ENCODE measurements around the gene NOPCHAP1. TPM values are rescaled to one million over a fixed set of nuclear protein-coding genes. Genes with fewer than 3 reads are reported as not detected.
A peak's percentile ranks its signal among the peaks of the same experiment; 100 is the strongest.

Gene NOPCHAP1
- total and polyA plus RNA-seq, 5 donors from 2014 or later = 11.6 to 26.9 (median 17.3) TPM

GRCh38 chr12:104958001-104958804, 27.9 kb upstream of the NOPCHAP1 start, which contains the start of gene SLC41A2:
TSS of gene SLC41A2 (minus strand) at chr12:104958290. CDS start at chr12:104928527, 29,763 bp downstream.
- H3K9me3 Mint-ChIP-seq = no peaks in the 10 kb centered on the region
- Histone ChIP-seq H3K9me3 (ENCODE audit: control insufficient read depth in 2 of 2, low read length in 2 of 2) (no peaks in the 10 kb centered on the region), H3K27me3 (ENCODE audit: control insufficient read depth, insufficient read depth, low read length) (peaks cover 2% of the 10 kb centered on the region), H3K4me3 (ENCODE audit: low read depth, low read length) (peak within 1 kb of the TSS; percentile 68), H3K27ac (ENCODE audit: insufficient read depth, low read length, poor library complexity, severe bottlenecking) (peak within 1 kb of the TSS; percentile 63), H3K36me3 (ENCODE audit: control insufficient read depth, insufficient read depth, low read length) (no peaks in the 10 kb centered on the region), H3K4me1 (ENCODE audit: control insufficient read depth, insufficient read depth, low read length, poor library complexity, severe bottlenecking) (peaks cover 13% of the 10 kb centered on the region)
- ATAC-seq (ENCODE audit: low read depth in 2 of 2) (peak; percentile 94), DNase-seq (peak; percentile 67 to 87 (median 76))
- no peaks in the 10 kb centered on the region for H3K36me3 Mint-ChIP-seq
- peaks cover 7 to 22% (median 12%) of the 10 kb centered on the region in 4 donors for H3K4me1 Mint-ChIP-seq
- H3K27ac Mint-ChIP-seq = peak within 1 kb of the TSS; percentile 50 to 94 (median 90)
- H3K27me3 Mint-ChIP-seq = peaks cover 9% of the 10 kb centered on the region
- H3K4me3 Mint-ChIP-seq = peak within 1 kb of the TSS; percentile 92 to 98 (median 97)

DNA sequence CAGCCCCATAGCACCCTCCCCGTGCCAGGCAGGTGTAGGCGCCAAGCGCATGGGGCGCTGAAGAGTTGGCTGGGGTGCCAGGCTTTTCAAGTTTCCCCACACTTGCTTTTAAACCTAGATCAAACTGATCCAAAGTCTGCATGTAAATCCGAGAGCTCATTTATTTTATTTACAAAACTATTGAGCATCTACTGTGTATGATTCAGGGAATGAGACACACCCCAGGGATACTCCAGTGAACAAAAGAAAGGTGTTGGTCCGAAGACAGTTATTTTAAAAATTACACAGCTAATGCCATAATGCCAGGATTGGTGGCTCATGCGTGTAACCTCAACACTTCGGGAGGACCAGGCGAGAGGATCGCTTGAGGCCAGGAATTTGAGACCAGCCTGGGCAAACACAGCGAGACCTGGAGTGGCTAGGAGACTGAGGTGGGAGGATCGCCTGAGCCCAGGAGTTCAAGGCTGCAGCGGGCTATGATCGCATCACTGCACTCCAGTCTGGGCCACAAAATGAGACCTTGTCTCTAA, 27.2 kb upstream of the NOPCHAP1 start:
- H3K36me3 ChIP-seq (ENCODE audit: control insufficient read depth, insufficient read depth, low read length) = no peaks in the 10 kb centered on the region
- peak overlapping the region; percentile 63 for H3K27ac ChIP-seq (ENCODE audit: insufficient read depth, low read length, poor library complexity, severe bottlenecking)
- no peaks in the 10 kb centered on the region for H3K9me3 ChIP-seq (ENCODE audit: control insufficient read depth in 2 of 2, low read length in 2 of 2)
- Mint-ChIP-seq H3K27me3 (peaks cover 15% of the 10 kb centered on the region), H3K36me3 (no peaks in the 10 kb centered on the region), H3K4me1 (peaks cover 7 to 22% (median 12%) of the 10 kb centered on the region in 4 donors), H3K27ac (peak overlapping the region; percentile 50 to 94 (median 90)), H3K4me3 (peak overlapping the region; percentile 92 to 98 (median 97)), H3K9me3 (no peaks in the 10 kb centered on the region)
- H3K27me3 ChIP-seq (ENCODE audit: control insufficient read depth, insufficient read depth, low read length) = peaks cover 3% of the 10 kb centered on the region
- DNase-seq (no peak), ATAC-seq (ENCODE audit: low read depth in 2 of 2) (no peak)
- H3K4me3 ChIP-seq (ENCODE audit: low read depth, low read length) = peak overlapping the region; percentile 68
- peaks cover 13% of the 10 kb centered on the region for H3K4me1 ChIP-seq (ENCODE audit: control insufficient read depth, insufficient read depth, low read length, poor library complexity, severe bottlenecking)

- DNase-seq = no peak
- H3K36me3 Mint-ChIP-seq = no peaks in the 10 kb centered on the region
- Histone ChIP-seq H3K27ac (ENCODE audit: insufficient read depth, low read length, poor library complexity, severe bottlenecking) (no peak overlapping the region), H3K4me3 (ENCODE audit: low read depth, low read length) (no peak overlapping the region), H3K4me1 (ENCODE audit: control insufficient read depth, insufficient read depth, low read length, poor library complexity, severe bottlenecking) (peaks cover 13% of the 10 kb centered on the region), H3K36me3 (ENCODE audit: control insufficient read depth, insufficient read depth, low read length) (no peaks in the 10 kb centered on the region), H3K9me3 (ENCODE audit: control insufficient read depth in 2 of 2, low read length in 2 of 2) (no peaks in the 10 kb centered on the region), H3K27me3 (ENCODE audit: control insufficient read depth, insufficient read depth, low read length) (peaks cover 8% of the 10 kb centered on the region)
- peak overlapping the region in 2 of 3 donors; percentile 43 to 90 for H3K27ac Mint-ChIP-seq
- no peak for ATAC-seq (ENCODE audit: low read depth in 2 of 2)
- no peaks in the 10 kb centered on the region for H3K9me3 Mint-ChIP-seq
- peaks cover 7 to 22% (median 11%) of the 10 kb centered on the region in 4 donors for H3K4me1 Mint-ChIP-seq
- H3K4me3 Mint-ChIP-seq = peak overlapping the region; percentile 92 to 98 (median 97)
- H3K27me3 Mint-ChIP-seq = peaks cover 15% of the 10 kb centered on the region
Observed at GRCh38 chr12:104959335-104959841, 26.7 kb upstream of the NOPCHAP1 start.

GRCh38 chr12:104960464-104960863, 25.7 kb upstream of the NOPCHAP1 start:
- peaks cover 9% of the 10 kb centered on the region for H3K27me3 ChIP-seq (ENCODE audit: control insufficient read depth, insufficient read depth, low read length)
- Mint-ChIP-seq H3K27me3 (peaks cover 21% of the 10 kb centered on the region), H3K9me3 (no peaks in the 10 kb centered on the region), H3K36me3 (no peaks in the 10 kb centered on the region), H3K4me3 (peak overlapping the region in 1 of 4 donors; percentile 92), H3K4me1 (peaks cover 7 to 22% (median 11%) of the 10 kb centered on the region in 4 donors), H3K27ac (no peak overlapping the region)
- H3K4me1 ChIP-seq (ENCODE audit: control insufficient read depth, insufficient read depth, low read length, poor library complexity, severe bottlenecking) = peaks cover 13% of the 10 kb centered on the region
- no peak overlapping the region for H3K4me3 ChIP-seq (ENCODE audit: low read depth, low read length)
- ATAC-seq (ENCODE audit: low read depth in 2 of 2) (no peak), DNase-seq (no peak)
- H3K27ac ChIP-seq (ENCODE audit: insufficient read depth, low read length, poor library complexity, severe bottlenecking) = no peak overlapping the region
- H3K9me3 ChIP-seq (ENCODE audit: control insufficient read depth in 2 of 2, low read length in 2 of 2) = no peaks in the 10 kb centered on the region
- H3K36me3 ChIP-seq (ENCODE audit: control insufficient read depth, insufficient read depth, low read length) = no peaks in the 10 kb centered on the region

DNA sequence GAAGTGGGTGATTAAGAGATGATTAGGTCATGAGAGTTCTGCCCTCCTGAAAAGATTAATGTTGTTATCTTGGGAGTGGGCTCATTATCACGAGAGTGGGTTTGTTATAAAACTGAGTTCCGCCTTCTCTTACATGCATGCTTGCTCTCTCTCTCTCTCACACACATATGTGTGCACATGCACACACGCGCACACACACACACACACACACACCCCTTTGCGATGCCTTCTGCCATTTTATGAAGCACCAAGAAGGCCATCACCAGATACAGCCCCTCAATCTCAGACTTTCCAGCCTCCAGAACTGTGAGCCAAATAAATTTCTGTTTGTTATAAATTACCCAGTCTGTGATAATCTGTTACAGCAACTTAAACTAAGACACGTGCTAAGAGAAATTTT, 22.4 kb upstream of the NOPCHAP1 start:
- peaks cover 0 to 12% (median 6%) of the 10 kb centered on the region in 4 donors for H3K4me1 Mint-ChIP-seq

GRCh38 chr12:104964167-104964855, 21.8 kb upstream of the NOPCHAP1 start:
- Histone ChIP-seq H3K27ac (ENCODE audit: insufficient read depth, low read length, poor library complexity, severe bottlenecking) (no peak overlapping the region), H3K9me3 (ENCODE audit: control insufficient read depth in 2 of 2, low read length in 2 of 2) (no peaks in the 10 kb centered on the region), H3K4me1 (ENCODE audit: control insufficient read depth, insufficient read depth, low read length, poor library complexity, severe bottlenecking) (peaks cover 2% of the 10 kb centered on the region), H3K27me3 (ENCODE audit: control insufficient read depth, insufficient read depth, low read length) (peaks cover 9% of the 10 kb centered on the region), H3K4me3 (ENCODE audit: low read depth, low read length) (no peak overlapping the region), H3K36me3 (ENCODE audit: control insufficient read depth, insufficient read depth, low read length) (no peaks in the 10 kb centered on the region)
- H3K27ac Mint-ChIP-seq = no peak overlapping the region
- H3K4me1 Mint-ChIP-seq = peaks cover 0 to 7% (median 2%) of the 10 kb centered on the region in 4 donors
- DNase-seq = no peak
- H3K4me3 Mint-ChIP-seq = peak overlapping the region in 1 of 4 donors; percentile 29
- no peaks in the 10 kb centered on the region for H3K36me3 Mint-ChIP-seq
- no peak for ATAC-seq (ENCODE audit: low read depth in 2 of 2)
- H3K9me3 Mint-ChIP-seq = no peaks in the 10 kb centered on the region
- H3K27me3 Mint-ChIP-seq = peaks cover 30% of the 10 kb centered on the region

More for the DNA sequence above, 22.4 kb upstream of the NOPCHAP1 start:
- Histone ChIP-seq H3K27me3 (ENCODE audit: control insufficient read depth, insufficient read depth, low read length) (peaks cover 9% of the 10 kb centered on the region), H3K27ac (ENCODE audit: insufficient read depth, low read length, poor library complexity, severe bottlenecking) (no peak overlapping the region), H3K9me3 (ENCODE audit: control insufficient read depth in 2 of 2, low read length in 2 of 2) (no peaks in the 10 kb centered on the region), H3K4me3 (ENCODE audit: low read depth, low read length) (no peak overlapping the region), H3K4me1 (ENCODE audit: control insufficient read depth, insufficient read depth, low read length, poor library complexity, severe bottlenecking) (peaks cover 8% of the 10 kb centered on the region), H3K36me3 (ENCODE audit: control insufficient read depth, insufficient read depth, low read length) (no peaks in the 10 kb centered on the region)
- peak overlapping the region in 1 of 4 donors; percentile 29 for H3K4me3 Mint-ChIP-seq
- no peak overlapping the region for H3K27ac Mint-ChIP-seq
- DNase-seq (no peak), ATAC-seq (ENCODE audit: low read depth in 2 of 2) (no peak)
- H3K27me3 Mint-ChIP-seq = peaks cover 30% of the 10 kb centered on the region
- no peaks in the 10 kb centered on the region for H3K36me3 Mint-ChIP-seq
- H3K9me3 Mint-ChIP-seq = no peaks in the 10 kb centered on the region

GRCh38 chr12:104964856-104965205, 21.3 kb upstream of the NOPCHAP1 start:
- no peak for DNase-seq
- H3K4me3 ChIP-seq (ENCODE audit: low read depth, low read length) = no peak overlapping the region
- H3K36me3 Mint-ChIP-seq = no peaks in the 10 kb centered on the region
- H3K27ac Mint-ChIP-seq = no peak overlapping the region
- H3K36me3 ChIP-seq (ENCODE audit: control insufficient read depth, insufficient read depth, low read length) = no peaks in the 10 kb centered on the region
- no peaks in the 10 kb centered on the region for H3K9me3 ChIP-seq (ENCODE audit: control insufficient read depth in 2 of 2, low read length in 2 of 2)
- H3K4me3 Mint-ChIP-seq = no peak overlapping the region
- no peak overlapping the region for H3K27ac ChIP-seq (ENCODE audit: insufficient read depth, low read length, poor library complexity, severe bottlenecking)
- H3K27me3 Mint-ChIP-seq = peaks cover 30% of the 10 kb centered on the region
- H3K9me3 Mint-ChIP-seq = no peaks in the 10 kb centered on the region
- H3K4me1 ChIP-seq (ENCODE audit: control insufficient read depth, insufficient read depth, low read length, poor library complexity, severe bottlenecking) = no peaks in the 10 kb centered on the region
- no peak for ATAC-seq (ENCODE audit: low read depth in 2 of 2)
- peaks cover 9% of the 10 kb centered on the region for H3K27me3 ChIP-seq (ENCODE audit: control insufficient read depth, insufficient read depth, low read length)
- peaks cover 0 to 4% (median 2%) of the 10 kb centered on the region in 4 donors for H3K4me1 Mint-ChIP-seq
